GM06990 (cell line): ENCODE data around the gene C1R.

Experiments used
- DNase-seq: peaks from one replicate; pipeline ENCODE4 v3.0.0-alpha.2; 2011; ENCODE audit not compliant: insufficient read length; ENCODE audit errors: extremely low read depth
- H3K27me3 ChIP-seq: replicated peaks from 2 replicates; pipeline ENCODE4 v1.6.0; 2011; ENCODE audit warnings: low read length; ENCODE audit not compliant: control insufficient read depth, insufficient read depth
- H3K36me3 ChIP-seq: 2 replicates; pipeline ENCODE4 v1.5.1; 2011; ENCODE audit warnings: low read length; ENCODE audit not compliant: control insufficient read depth, insufficient read depth
- H3K4me3 ChIP-seq: replicated peaks from 2 replicates; pipeline ENCODE4 v1.5.1; 2011; ENCODE audit warnings: low read depth, mild to moderate bottlenecking, control low read depth, low read length
- TF ChIP-seq, protein P1 (sequence below): IDR thresholded peaks from 2 replicates; pipeline ENCODE4 v1.5.1; 2011; ENCODE audit warnings: low read length, control low read depth, mild to moderate bottlenecking, inconsistent platforms; ENCODE audit not compliant: insufficient read depth, poor library complexity, severe bottlenecking

Gene C1R

DNA sequence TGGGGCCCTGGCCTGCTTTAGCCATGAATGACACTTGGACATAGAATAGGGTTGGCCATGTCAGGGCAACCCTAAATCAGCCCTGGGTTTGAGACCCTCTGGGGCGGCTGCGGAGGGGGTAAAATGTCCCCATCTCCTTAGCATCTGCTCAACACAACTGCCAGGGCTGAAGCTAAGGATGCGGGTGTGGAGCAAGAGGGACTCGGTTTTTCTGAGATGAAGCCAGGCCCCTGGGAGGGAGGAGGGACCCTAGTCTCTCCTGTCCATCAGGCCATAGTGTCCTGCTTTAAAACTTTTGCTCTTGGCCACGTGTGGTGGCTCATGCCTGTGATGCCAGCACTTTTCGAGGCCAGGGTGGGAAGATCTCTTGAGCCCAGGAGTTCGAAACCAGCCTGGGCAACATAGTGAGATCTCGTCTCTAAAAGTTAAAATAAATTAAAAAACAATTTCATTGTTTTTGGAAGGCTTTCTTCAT lies 778 bp upstream of the C1R start:
- TF ChIP-seq, protein P1, sequence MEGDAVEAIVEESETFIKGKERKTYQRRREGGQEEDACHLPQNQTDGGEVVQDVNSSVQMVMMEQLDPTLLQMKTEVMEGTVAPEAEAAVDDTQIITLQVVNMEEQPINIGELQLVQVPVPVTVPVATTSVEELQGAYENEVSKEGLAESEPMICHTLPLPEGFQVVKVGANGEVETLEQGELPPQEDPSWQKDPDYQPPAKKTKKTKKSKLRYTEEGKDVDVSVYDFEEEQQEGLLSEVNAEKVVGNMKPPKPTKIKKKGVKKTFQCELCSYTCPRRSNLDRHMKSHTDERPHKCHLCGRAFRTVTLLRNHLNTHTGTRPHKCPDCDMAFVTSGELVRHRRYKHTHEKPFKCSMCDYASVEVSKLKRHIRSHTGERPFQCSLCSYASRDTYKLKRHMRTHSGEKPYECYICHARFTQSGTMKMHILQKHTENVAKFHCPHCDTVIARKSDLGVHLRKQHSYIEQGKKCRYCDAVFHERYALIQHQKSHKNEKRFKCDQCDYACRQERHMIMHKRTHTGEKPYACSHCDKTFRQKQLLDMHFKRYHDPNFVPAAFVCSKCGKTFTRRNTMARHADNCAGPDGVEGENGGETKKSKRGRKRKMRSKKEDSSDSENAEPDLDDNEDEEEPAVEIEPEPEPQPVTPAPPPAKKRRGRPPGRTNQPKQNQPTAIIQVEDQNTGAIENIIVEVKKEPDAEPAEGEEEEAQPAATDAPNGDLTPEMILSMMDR, result no peak
- H3K36me3 ChIP-seq, result no peaks in the 10 kb centered on the region

GRCh38 chr12:7091660-7092228 lies 501 bp downstream of the C1R start:
- no peaks in the 10 kb centered on the region for H3K27me3 ChIP-seq
- H3K36me3 ChIP-seq, result no peaks in the 10 kb centered on the region
- TF ChIP-seq, protein P1, result no peak
- H3K4me3 ChIP-seq, result no peak overlapping the region
- DNase-seq, result no peak

More for the DNA sequence above, 778 bp upstream of the C1R start:
- no peak for DNase-seq
- Histone ChIP-seq H3K27me3 (no peaks in the 10 kb centered on the region), H3K4me3 (no peak overlapping the region)

DNA sequence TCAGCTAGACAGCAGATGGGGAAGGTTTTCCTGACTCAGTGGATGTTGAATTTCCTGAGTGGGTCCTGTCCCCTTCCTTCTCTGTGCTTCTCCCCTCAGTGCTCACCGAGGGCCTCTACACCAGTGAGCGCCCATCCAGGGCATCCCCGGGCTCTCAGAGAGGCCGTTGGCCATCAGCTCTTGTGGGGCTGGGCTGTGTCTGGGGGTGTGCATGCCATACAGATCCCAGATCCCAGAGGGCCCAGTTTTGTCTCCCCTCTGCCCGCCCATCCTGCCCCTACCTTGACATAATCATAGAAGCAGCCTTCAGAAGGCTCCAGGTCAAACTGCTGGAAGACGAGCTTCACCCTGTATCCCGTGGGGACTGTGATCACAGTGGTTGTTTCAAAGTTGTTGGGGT lies 1.1 kb downstream of the C1R start:
- DNase-seq, result no peak
- TF ChIP-seq, protein P1, result no peak
- no peaks in the 10 kb centered on the region for H3K36me3 ChIP-seq
- H3K4me3 ChIP-seq, result no peak overlapping the region
- H3K27me3 ChIP-seq, result no peaks in the 10 kb centered on the region

GRCh38 chr12:7090222-7090998 lies 1.8 kb downstream of the C1R start:
- H3K4me3 ChIP-seq, result no peak overlapping the region
- no peaks in the 10 kb centered on the region for H3K27me3 ChIP-seq
- TF ChIP-seq, protein P1, result no peak
- no peak for DNase-seq
- H3K36me3 ChIP-seq, result no peaks in the 10 kb centered on the region

DNA sequence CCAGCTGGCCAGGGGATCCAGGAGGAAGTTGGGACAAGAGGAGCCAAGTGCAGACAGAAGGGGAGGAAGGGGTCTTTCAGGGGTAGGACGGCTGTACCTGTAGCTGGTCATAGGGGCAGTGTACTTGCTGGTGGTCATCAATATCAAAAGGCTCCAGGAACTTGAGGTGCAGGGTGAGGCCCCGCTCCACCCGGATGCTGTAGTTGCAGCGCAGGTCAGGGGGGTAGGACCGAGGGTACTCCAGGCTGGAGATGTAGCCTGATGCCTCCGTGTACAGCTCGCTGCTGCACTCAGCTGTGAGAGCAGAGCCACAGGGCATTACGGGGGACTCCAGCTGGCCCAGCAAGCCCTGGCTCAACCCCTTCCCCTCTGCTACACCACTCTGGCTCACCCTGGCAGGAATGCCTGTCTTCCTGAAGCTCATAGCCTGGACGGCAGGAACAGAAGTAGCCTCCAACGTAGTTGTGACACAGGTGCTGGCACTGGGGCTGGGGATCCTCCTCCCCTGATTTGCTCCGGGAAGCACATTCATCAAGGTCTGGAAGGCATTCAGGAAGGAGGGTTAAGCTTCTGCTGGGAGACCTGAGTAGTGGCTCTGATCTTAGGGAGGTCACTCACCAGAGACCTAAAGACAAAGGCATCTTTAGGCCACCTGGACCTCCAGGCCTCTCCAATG lies 2.9 kb downstream of the C1R start:
- no peaks in the 10 kb centered on the region for H3K27me3 ChIP-seq
- no peak for DNase-seq
- H3K4me3 ChIP-seq, result no peak overlapping the region
- H3K36me3 ChIP-seq, result no peaks in the 10 kb centered on the region
- TF ChIP-seq, protein P1, result no peak
